PFSK-1 (cell line): Measurements from ENCODE around the gene HTR2A.

ENCODE experiments used
- POLR2AphosphoS5 ChIP-seq: IDR thresholded peaks from 2 replicates; pipeline ENCODE4 v1.6.1; 2012; ENCODE audit warnings: low read depth, mild to moderate bottlenecking, control low read depth, low read length, moderate library complexity
- TF ChIP-seq, protein P1 (sequence below), 2 experiments: IDR thresholded peaks; 2 replicates each; pipeline versions ENCODE4 v1.6.1 to v1.8.0; 2011 to 2012; ENCODE audit warnings: low read depth in 2 of 2, low read length in 2 of 2, control low read depth in 1 of 2, inconsistent platforms in 1 of 2, mild to moderate bottlenecking in 1 of 2, moderate library complexity in 1 of 2; ENCODE audit not compliant: insufficient read depth in 1 of 2

DNA sequence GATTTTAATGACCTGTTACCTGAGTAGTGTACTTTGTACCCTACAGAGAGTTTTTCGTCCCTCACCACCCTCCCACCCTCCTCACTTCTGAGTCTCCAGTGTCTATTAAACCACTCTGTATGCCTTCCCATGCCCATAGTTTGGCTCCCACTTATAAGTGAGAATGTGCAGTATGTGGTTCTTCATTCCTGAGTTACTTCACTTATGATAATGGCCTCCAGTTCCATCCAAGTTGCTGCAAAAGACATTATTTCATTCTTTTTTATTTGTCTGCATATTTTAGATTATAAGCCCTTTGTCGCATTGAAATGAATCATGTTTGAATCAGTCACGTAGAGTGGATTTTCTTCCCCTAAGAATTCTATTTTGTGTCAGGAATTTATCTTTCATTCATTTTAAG is 12.2 kb upstream of the HTR2A start:
- TF ChIP-seq POLR2AphosphoS5: no peak
- TF ChIP-seq, protein P1, sequence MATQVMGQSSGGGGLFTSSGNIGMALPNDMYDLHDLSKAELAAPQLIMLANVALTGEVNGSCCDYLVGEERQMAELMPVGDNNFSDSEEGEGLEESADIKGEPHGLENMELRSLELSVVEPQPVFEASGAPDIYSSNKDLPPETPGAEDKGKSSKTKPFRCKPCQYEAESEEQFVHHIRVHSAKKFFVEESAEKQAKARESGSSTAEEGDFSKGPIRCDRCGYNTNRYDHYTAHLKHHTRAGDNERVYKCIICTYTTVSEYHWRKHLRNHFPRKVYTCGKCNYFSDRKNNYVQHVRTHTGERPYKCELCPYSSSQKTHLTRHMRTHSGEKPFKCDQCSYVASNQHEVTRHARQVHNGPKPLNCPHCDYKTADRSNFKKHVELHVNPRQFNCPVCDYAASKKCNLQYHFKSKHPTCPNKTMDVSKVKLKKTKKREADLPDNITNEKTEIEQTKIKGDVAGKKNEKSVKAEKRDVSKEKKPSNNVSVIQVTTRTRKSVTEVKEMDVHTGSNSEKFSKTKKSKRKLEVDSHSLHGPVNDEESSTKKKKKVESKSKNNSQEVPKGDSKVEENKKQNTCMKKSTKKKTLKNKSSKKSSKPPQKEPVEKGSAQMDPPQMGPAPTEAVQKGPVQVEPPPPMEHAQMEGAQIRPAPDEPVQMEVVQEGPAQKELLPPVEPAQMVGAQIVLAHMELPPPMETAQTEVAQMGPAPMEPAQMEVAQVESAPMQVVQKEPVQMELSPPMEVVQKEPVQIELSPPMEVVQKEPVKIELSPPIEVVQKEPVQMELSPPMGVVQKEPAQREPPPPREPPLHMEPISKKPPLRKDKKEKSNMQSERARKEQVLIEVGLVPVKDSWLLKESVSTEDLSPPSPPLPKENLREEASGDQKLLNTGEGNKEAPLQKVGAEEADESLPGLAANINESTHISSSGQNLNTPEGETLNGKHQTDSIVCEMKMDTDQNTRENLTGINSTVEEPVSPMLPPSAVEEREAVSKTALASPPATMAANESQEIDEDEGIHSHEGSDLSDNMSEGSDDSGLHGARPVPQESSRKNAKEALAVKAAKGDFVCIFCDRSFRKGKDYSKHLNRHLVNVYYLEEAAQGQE (IDR thresholded peaks at IDR 0.05; ENCODE audit: insufficient read depth in 1 of 2, low read depth in 2 of 2, low read length in 2 of 2): no peak
